SU-DHL-6 (cell line): Measurements from ENCODE around the gene DMRT3.

Source experiments
- EZH2phosphoT487 ChIP-seq: fragments of 200-600 bp; sonication (generic), shearing (Covaris generic); conservative IDR thresholded peaks from 2 replicates; pipeline ENCODE4 v1.6.1; 2018; ENCODE audit warnings: mild to moderate bottlenecking, antibody characterized with exemption, low read length, moderate library complexity, mixed read lengths
- TF ChIP-seq, protein P1 (sequence below): fragments of 200-600 bp; sonication (generic); IDR thresholded peaks from one replicate; pipeline ENCODE4 v1.5.1; 2017; ENCODE audit warnings: antibody characterized with exemption, mild to moderate bottlenecking, low read length, moderate library complexity; ENCODE audit not compliant: insufficient read depth, poor library complexity, severe bottlenecking

DNA sequence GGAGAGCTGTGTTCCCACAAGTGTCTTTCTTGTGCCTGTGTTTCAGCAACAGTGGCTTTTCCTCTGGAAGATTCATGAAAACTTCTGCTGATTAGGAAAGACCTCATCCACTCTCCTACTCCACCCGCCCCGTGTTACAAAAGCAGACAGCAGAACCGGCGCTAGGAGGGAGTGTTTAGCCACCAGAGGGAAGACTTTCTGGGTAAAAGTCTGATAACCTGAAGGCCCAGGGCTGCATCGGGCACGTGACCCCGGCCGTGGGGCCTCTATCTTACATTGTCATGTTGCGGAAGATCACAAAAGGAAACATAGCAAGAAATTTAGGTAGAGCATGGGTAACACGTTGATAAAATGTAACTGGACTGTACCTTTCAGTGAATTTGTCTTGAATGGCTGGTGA, 41.7 kb downstream of the DMRT3 start:
- TF ChIP-seq, protein P1, sequence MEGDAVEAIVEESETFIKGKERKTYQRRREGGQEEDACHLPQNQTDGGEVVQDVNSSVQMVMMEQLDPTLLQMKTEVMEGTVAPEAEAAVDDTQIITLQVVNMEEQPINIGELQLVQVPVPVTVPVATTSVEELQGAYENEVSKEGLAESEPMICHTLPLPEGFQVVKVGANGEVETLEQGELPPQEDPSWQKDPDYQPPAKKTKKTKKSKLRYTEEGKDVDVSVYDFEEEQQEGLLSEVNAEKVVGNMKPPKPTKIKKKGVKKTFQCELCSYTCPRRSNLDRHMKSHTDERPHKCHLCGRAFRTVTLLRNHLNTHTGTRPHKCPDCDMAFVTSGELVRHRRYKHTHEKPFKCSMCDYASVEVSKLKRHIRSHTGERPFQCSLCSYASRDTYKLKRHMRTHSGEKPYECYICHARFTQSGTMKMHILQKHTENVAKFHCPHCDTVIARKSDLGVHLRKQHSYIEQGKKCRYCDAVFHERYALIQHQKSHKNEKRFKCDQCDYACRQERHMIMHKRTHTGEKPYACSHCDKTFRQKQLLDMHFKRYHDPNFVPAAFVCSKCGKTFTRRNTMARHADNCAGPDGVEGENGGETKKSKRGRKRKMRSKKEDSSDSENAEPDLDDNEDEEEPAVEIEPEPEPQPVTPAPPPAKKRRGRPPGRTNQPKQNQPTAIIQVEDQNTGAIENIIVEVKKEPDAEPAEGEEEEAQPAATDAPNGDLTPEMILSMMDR = peak; percentile 33
- no peak for TF ChIP-seq EZH2phosphoT487
